ENCODE data around the gene TFDP1.

Gene TFDP1

DNA sequence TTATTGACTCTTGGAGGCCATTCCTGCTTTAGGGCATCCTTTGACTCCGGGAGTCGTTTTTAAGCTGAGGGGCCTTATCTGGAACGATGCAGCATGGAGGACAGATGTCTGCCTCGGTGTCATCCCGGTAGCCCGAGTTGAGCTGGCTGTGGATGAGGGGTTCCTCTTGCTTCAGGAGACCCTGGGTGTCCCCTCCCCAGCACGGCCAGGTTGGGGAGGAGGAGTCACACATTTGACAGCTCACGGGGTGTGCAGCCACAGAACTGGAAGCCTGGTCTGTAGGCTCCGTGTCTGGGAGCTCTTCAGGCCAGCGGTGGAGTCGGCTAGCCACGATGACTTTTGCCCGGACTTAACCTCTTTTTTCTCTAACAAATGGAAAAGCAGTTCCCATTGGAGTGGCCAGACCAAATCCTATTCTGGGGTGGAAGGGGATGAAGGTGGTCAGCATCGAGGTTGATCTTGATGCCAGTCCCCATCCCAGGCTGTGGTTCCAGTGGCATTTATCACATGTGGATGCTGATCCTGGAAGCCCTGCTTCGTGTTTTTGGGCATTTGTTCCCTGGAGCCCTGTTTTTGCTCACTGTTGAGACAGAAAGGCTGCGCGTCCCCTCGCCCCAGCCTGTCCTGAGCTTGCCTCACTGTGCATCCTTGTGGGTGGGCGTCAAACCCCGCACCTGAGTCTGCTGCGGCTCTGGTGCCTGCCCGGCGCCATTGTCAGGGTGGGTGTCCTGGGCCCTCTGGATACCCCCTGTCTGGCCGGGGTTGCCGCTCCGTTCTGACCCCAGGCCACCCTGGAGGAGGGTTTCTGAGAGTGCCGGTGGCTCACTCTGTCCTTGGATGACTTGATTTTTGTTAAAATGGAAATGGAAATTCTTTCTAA lies 12.0 kb downstream of the TFDP1 start:
- TF ChIP-seq CTCF (IDR thresholded peaks at IDR 0.05; ENCODE audit: control extremely low read depth, extremely low read depth, low read depth, missing control alignments): no peak
- DNase-seq (ENCODE audit: extremely low spot score): no peak
- ChIA-PET POLR2A (no interaction called here), CTCF (no interaction called here)

DNA sequence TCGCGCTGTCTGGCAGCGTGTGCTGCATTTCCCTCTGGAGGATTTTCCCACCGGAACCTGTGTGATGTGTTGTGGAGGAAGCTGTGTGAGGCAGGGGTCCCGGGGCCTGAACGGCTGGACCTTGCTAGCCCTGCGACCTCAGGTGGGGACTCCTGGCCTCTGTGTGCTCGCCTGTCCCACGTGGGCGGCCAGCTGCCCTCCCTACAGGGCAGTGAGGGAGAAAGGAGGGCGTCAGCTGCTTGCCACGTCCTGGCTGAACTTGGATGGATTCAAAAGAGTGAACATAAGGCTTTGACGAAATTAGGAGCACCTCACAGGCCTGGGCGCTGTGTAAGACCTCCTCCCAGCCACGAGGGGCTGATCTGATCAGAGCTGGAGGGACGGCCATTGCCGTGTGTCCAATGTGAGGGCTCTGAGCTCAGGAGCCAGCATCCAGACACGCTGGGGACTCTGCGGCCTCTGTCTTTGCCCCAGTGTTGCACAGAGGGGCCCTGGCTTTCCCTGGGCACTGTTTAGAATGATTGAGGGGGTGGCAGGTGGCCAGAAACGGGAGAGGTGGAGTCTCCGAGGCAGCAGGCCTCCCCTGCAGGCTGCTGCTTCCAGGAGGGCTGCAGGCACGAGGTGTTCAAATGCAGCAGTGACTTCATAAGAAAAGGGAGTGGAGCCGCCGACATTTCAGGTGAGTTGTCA lies 13.0 kb downstream of the TFDP1 start:
- CTCF ChIA-PET: no interaction called here
- TF ChIP-seq CTCF (IDR thresholded peaks at IDR 0.05; ENCODE audit: control extremely low read depth, extremely low read depth, low read depth, missing control alignments): no peak
- POLR2A ChIA-PET: no interaction called here
- DNase-seq (ENCODE audit: extremely low spot score): no peak

DNA sequence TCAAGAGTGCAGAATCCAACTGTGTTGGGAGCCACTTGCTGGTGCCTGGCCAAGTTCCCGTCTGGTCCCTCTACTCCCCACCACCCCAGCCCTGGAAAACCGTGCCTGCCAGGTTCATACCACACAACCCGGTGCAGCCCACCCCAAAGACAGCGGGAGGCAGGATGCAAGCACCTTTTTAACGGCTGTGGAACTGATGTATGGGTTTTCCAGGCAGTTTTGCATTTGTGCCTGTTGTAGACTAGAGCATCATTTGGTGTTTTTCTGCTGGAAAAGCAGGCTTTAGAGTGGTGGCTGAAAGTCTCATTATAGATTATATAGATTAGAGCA lies 13.5 kb downstream of the TFDP1 start:
- ChIA-PET CTCF (no interaction called here), POLR2A (no interaction called here)
- TF ChIP-seq CTCF (IDR thresholded peaks at IDR 0.05; ENCODE audit: control extremely low read depth, extremely low read depth, low read depth, missing control alignments): no peak
- no peak for DNase-seq (ENCODE audit: extremely low spot score)

- POLR2A ChIA-PET: no interaction called here
- CTCF ChIA-PET: no interaction called here
- no peak for DNase-seq (ENCODE audit: extremely low spot score)
- no peak for TF ChIP-seq CTCF (IDR thresholded peaks at IDR 0.05; ENCODE audit: control extremely low read depth, extremely low read depth, low read depth, missing control alignments)
Observed at GRCh38 chr13:113598481-113598880, 13.9 kb downstream of the TFDP1 start.

DNA sequence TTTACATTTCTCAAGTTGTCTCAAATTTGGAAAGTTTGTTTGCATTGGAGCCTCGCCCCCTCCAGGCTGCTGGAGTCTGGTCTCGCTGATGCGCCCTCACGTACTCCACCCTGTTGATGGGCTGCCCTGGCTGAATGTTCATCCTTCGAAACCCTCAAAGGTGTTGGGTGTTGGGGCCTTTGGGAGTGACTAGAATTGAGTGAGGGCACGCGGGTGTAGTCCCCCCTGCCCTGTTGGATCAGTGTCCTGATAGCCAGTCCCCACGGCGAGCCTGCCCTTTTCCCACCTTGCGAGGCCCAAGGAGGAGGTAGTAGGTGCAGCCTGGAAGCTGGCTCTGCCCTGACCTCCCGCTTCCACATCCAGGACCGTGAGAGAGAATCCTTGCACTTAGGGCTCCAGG lies 14.8 kb downstream of the TFDP1 start:
- no peak for DNase-seq (ENCODE audit: extremely low spot score)
- ChIA-PET POLR2A (no interaction called here), CTCF (no interaction called here)
- no peak for TF ChIP-seq CTCF (IDR thresholded peaks at IDR 0.05; ENCODE audit: control extremely low read depth, extremely low read depth, low read depth, missing control alignments)

- no peak for TF ChIP-seq CTCF (IDR thresholded peaks at IDR 0.05; ENCODE audit: control extremely low read depth, extremely low read depth, low read depth, missing control alignments)
- POLR2A ChIA-PET: no interaction called here
- CTCF ChIA-PET: no interaction called here
- no peak for DNase-seq (ENCODE audit: extremely low spot score)
Observed at GRCh38 chr13:113601166-113602070, 16.9 kb downstream of the TFDP1 start.

Data from GM10248 (cell line).